Erythroblast (primary cell): ENCODE data around the gene ZFHX3.
A peak's percentile ranks its signal among the peaks of the same experiment; 100 is the strongest.

Source experiments
- DNase-seq, 2 experiments: peaks; one replicate each; lab custom pipeline; 2025; lab: John Stamatoyannopoulos, UW
- GATA1 ChIP-seq: IDR thresholded peaks from 2 replicates; pipeline ENCODE4 v1.6.1; 2011; ENCODE audit warnings: low read depth, mild to moderate bottlenecking, control low read depth, low read length, moderate library complexity
- POLR2A ChIP-seq: IDR thresholded peaks from 2 replicates; pipeline ENCODE4 v1.6.1; 2011; ENCODE audit warnings: mild to moderate bottlenecking, low read length

ZFHX3 gene

GRCh38 chr16:72875291-72876031 is 172.5 kb downstream of the ZFHX3 start:
- DNase-seq: no peak
- TF ChIP-seq POLR2A: no peak
- TF ChIP-seq GATA1: no peak

- no peak for DNase-seq
- TF ChIP-seq GATA1 (no peak), POLR2A (no peak)
These were observed 174.1 kb downstream of the ZFHX3 start for GRCh38 chr16:72873853-72874252.

GRCh38 chr16:72873044-72873443 is 174.9 kb downstream of the ZFHX3 start:
- TF ChIP-seq POLR2A: no peak
- TF ChIP-seq GATA1: no peak
- DNase-seq: no peak

- TF ChIP-seq GATA1: no peak
- TF ChIP-seq POLR2A: no peak
- no peak for DNase-seq
These were observed 182.1 kb downstream of the ZFHX3 start for GRCh38 chr16:72865835-72866234.

DNA sequence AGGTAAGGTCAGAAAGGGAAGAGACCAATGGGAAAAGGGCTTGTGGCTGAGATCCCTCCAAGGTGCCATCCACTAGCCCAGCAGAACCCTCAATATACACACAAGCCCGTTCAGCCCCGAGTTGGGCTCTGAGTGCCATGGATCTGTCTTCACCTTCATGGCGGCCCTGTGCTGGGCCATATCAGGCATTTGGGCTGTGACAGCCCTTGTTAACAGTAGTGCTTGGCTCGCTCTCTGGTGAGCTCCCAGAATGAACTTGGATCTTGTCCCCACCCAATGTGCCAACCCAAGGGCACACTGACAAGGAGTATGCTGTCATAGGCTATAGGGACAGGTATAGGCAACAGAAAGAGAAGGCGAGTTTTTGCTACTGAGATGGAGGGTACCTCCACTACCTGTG is 182.7 kb downstream of the ZFHX3 start:
- TF ChIP-seq GATA1: no peak
- TF ChIP-seq POLR2A: no peak
- no peak for DNase-seq

DNA sequence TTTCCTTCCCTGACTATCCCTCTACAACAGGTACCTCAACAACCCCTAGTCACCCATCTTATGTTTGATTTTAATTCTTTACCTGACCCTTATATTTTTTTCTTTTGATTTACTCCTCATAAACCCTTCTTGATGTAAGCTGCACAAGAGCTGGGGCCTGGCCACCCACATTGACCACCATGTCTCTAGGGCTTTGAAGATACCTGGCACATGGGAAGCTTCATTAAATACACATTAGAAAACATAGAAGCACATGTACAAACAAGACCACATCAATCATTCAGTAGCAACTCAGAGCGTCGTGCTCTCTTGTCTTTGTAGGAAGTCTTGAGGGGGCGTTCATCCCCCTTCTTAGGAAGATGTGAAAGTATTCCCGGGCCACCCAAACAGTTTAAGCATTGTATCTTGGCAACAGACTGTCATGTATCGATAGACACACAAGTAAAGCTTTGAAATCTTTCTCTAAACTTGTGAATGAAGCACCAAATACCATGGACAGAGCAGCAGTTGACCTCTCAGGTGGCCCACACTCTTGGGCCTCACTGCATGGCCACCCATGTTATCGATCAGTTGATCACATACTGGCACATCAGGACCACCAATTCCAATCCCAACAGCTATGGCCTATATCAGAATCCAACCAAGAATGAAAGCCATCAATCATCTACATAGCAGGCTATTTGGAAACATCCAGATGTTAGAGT is 183.6 kb downstream of the ZFHX3 start:
- DNase-seq: no peak
- no peak for TF ChIP-seq POLR2A
- no peak for TF ChIP-seq GATA1

- DNase-seq: no peak
- TF ChIP-seq GATA1 (no peak), POLR2A (no peak)
These were observed 185.8 kb downstream of the ZFHX3 start for GRCh38 chr16:72862090-72862489.

DNA sequence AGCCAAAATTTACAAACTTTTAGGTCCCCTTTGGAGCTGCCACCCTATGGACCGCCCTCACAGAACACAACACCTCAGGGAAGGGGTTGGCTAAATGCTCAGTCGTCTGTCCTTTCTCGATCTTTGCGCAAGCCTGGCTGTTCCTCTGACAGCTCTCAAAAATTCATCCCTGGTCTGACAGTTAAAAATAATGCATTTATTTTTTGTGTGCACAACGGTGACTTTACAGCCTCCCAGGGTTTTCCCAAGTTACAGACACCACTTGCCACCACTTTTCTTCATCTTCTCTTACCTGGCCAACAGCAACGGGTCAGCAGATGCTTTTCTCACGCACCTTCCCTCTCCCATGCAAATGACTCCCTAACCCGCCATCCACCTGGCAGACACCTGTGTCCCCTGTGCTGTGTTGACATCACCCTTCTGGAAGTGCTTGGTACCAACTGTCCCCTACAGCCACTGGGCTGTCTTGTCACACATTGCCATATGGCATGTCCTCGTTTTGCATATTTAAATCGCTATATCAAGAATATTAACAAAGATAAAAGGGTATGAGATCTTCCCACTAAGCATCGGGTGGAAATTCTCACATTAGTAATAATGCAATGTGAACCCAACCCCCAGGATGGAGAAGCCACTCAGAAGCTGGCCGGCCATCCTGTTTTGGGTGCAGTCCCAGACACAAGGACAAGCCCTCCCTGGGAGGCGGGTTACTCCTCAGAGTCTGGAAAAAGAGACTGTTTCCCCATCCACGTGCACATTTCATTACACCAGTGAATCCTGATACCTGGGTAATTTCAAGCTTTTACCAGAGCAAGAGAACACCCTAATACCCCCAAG is 187.0 kb downstream of the ZFHX3 start:
- no peak for DNase-seq
- TF ChIP-seq POLR2A: no peak
- no peak for TF ChIP-seq GATA1

GRCh38 chr16:72859581-72859980 is 188.3 kb downstream of the ZFHX3 start:
- DNase-seq: no peak
- no peak for TF ChIP-seq POLR2A
- no peak for TF ChIP-seq GATA1

DNA sequence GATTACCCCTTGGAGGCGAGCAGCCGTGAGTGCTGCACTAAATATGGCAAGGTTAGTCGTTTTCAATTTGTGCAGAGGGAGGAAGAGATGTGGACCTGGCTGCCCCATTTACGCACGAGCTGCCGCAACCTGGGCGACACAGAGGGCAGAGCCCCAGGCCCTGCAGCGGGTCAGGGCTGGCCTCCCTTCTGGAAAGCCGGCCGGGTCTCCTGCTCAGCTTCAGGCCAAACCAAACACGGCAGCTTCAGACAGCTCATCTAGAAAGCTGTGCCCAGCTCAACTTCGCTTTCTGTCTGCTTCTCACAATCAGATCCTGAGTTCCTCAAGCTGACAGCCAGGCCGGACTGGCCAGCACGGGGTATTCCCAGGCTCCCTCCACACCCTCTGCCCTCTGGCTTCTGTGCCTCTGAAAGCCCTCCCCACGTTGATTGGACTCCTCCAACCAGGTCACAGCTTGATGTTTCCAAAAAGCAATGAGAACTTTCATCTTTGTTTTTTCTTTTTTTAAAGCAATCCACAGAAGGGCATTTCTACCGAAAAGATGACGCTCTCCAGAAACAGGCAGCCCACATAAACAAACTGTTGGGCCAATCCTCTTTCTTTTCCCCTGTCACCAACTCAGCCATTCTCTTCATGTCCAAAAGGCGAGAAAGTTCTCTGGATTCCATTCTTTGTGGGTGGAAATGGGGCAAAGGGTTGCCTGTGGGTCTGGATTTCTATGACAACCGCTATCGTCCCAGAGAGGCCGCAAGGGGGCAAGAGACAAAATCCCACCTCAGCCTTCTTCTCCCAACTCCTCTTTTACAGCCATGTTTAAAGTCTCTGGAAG is 189.0 kb downstream of the ZFHX3 start:
- TF ChIP-seq POLR2A: no peak
- no peak for TF ChIP-seq GATA1
- no peak for DNase-seq

GRCh38 chr16:72857834-72858664 is 189.9 kb downstream of the ZFHX3 start:
- no peak for DNase-seq
- TF ChIP-seq POLR2A: no peak
- TF ChIP-seq GATA1: no peak

- no peak for TF ChIP-seq GATA1
- TF ChIP-seq POLR2A: no peak
- peak; percentile 13 to 18 for DNase-seq
These were observed 191.1 kb downstream of the ZFHX3 start for GRCh38 chr16:72856797-72857196.
